ENCODE measurements around the gene SLC9C1.

Gene SLC9C1

DNA sequence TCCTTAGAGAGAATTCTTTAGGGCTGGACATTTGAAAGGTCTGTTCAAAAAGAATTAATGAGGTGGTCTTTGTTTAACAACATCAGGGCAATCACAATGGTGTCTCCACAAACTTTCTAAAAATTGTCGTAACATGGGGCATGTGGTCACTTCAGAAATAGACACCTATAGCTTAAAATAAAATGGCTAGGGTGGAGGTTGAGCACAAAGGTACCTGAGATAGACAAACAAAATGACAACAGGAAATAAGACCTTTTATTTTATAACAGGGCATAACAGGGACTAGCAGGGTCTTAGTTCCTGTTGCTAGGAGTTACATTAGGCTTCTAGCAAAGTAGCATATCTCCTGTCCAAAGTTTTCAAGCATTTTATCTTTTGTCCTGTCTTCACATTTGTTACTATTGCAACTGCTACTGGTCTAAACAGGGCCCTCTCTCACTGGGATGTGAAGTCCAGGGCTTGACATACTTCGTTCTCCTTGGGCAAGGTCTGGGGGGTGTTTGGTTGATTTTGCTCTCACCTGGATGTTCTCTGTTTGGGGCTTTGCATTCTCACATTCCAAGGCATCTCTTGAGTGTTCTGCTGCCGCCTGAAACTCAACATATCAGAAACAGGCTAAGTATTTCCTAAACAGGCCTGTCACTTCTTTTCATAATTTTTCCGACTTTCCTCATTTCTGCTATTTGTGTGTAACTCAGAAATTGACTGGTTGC lies 163.9 kb downstream of the SLC9C1 start:
- no peak for FAIRE-seq

- no peak for FAIRE-seq
These were observed 164.9 kb downstream of the SLC9C1 start for GRCh38 chr3:112128843-112129727.

- no peak for FAIRE-seq
These were observed 166.2 kb downstream of the SLC9C1 start for GRCh38 chr3:112127522-112128494.

DNA sequence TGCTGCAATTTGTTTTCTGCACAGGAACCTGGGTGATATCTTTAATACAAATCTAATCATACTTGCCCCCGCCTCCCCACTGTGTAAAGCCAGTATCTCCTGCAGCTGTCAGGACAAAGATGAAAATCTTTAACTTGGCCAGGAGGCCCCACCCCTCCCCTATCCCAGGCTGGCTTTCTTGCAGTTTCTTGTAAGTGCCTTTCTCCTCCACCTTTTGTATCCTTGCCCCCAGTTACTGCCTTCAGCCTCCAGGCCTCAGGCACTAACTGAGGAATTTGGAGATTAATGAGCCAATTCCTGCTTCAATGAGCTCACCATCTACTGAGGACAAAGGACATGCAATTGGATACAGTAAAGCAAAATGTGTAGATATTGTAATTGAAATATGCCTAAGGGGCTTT lies 167.5 kb downstream of the SLC9C1 start:
- no peak for FAIRE-seq

- no peak for FAIRE-seq
These were observed 169.0 kb downstream of the SLC9C1 start for GRCh38 chr3:112124907-112125607.

GRCh38 chr3:112123548-112123947 lies 170.5 kb downstream of the SLC9C1 start:
- no peak for FAIRE-seq

DNA sequence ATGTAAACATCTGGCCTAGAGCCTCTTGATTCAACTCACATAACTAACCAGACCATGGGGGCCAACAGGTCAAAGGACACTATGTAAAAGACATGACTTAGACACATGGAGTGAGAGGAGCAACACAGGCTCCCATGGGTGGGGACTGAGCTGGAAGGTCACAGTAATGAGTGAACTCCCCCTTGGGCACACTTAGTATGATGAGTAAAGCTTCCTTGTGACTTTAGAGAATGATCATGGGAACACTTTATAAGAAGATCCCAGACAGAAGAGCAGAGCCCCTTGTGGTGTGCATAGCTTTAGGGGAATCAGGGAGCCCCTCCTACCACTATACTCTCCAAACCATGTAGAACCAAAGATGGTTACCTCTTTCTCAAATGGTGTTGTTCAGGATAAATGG lies 171.1 kb downstream of the SLC9C1 start:
- no peak for FAIRE-seq

DNA sequence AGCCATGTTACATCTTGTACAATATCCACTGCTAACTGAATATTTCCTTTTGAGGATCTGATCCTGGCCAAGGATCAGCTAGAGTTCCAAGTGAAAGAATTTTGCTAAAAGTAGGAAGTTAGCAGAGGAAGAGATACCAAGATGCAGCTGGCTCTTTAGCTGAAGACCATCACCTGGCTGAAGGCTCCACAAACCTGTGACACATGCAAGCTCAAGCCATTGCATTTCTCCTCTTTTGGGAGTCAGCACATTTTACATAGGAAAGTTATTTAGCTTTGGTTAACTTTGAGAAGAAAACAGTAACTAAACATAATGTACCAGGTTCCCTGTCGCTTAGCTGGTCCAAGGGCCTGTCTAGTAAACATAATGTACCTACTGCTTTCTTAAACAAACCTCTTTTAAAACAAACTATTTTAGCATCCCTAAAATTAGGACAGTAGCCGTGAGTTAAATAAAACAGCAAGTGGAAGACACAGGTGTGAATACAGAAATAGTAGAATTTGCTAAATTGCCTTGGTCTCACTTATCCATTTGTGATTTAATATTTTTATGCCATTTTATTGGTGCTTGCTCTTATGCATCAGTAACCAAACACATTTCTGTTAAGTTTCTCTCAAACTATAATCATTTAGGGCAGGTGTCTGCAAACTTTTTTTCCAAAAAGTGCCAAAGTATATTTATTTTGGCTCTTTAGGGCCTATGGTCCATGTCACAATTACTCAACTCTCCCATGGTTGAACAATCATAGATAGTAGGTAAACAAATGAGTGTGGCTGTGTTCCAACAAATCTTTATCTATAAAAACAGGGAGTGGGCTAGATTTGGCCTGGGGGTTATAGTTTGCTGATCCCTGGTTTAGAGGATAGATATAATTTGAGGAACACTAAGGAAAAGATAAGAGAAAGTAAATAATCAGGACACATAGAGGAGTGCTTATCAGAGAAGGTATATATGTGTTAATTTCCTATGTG lies 172.2 kb downstream of the SLC9C1 start:
- no peak for FAIRE-seq

GRCh38 chr3:112119962-112120836 lies 173.8 kb downstream of the SLC9C1 start:
- FAIRE-seq = no peak

DNA sequence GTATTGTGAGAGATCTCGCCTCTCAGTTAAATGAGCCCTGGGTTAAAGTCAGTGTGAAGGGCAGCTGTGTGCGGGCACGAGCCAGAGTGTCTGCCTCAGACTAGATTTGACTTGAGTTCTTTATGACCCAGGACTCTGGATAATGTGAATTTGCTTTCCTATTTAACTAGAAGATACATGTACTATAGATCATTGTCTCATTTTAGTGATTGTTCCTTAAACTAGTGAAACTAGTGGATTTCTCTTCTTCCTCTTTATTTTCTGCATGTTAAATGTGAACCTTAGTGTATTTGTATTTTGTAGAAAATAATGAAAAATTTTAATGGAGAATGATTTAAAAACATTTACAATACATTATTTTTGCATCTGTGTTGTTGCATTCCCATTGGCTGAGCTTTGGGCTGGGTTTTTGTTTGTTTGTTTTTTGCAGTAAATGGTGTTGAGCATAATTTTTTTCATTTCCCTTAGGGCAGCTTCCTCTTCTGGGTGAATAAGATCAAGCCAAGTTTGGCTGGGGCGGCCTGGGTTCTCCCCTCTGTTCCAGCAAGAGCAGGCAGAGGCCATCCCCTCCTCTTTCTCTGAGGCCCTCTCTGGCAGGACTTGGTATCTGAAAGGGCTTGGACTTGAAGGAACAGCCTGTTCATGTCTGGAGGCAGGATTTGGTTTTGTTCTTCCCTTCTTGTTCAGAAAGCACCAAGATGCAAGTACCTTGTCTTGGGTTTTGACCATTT lies 176.0 kb downstream of the SLC9C1 start:
- FAIRE-seq = no peak

GRCh38 chr3:112117415-112117814 lies 176.6 kb downstream of the SLC9C1 start:
- no peak for FAIRE-seq

DNA sequence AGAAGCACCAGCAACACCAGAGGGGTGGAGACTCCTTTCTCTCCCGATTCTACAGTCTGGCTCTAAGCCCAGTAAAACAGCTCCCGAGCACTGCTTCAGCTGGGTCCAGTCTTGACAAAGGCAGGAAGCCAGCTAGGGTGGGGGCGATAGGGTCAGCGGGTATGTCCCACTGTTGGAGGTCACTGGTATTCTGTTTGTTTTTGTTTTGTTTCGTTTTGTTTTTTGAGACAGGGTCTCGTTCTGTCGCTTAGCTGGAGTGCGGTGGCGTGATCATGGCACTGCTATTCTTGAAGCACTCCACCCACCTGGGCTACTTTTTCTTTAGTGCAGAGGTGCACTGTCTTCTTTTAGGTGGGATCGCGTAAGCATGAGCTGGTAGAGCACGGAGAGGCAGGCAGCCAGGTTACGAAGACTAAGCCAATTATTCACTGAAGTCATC lies 177.2 kb downstream of the SLC9C1 start:
- no peak for FAIRE-seq

DNA sequence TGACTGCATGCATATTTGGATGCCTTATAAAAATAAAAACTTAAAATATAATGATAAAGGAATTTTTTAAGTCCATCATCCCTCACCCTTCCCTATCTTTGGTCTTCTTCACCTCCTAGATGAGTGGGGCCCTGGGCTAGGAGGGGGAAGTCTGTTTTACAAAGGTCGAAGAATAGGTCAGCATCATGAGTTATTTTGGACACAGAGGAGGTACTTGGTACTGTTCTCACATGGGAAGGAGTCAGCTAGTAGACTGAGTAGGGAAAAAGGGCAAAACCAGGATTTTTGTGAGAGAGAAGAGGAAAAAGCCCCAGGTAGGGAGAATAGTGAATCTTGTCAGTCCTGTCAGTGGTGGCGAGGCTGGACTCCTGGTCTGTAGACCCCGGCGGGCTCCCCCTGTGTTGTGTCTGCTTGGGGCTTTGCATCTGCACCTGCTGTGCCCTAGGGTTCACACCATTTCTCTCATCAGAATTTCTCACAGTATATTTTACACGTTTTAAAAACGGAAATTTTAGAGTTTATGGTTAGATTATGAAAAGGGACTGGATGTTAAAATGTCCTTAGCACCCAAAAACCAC lies 178.1 kb downstream of the SLC9C1 start:
- no peak for FAIRE-seq

- FAIRE-seq = no peak
These were observed 178.8 kb downstream of the SLC9C1 start for GRCh38 chr3:112115161-112115739.

DNA sequence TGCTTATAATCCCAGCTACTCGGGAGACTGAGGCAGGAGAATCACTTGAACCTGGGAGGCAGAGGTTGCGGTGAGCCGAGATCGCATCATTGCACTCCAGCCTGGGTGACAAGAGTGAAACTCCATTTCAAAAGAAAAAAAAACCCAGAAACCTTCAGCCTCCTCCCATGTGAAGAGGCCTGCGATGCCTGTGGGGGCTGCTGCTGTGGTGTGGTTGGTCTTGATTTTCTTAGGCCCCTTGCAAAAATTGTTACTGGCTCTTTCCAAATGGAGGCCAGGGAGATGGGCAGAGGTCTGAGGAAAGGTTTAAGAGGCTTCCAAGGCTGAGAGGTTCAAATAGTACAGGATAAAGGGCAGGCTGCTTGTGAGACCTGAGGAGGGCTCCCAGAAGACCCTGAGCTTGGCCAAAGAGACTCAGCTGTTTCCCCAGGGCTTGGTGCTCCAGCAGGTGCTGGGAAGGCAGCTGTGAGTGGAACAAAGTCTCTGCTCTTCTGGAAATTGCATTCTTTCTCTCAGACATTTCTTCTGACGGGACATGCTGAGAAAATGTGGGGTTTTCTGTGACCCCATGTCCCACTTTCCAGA lies 179.3 kb downstream of the SLC9C1 start:
- no peak for FAIRE-seq

DNA sequence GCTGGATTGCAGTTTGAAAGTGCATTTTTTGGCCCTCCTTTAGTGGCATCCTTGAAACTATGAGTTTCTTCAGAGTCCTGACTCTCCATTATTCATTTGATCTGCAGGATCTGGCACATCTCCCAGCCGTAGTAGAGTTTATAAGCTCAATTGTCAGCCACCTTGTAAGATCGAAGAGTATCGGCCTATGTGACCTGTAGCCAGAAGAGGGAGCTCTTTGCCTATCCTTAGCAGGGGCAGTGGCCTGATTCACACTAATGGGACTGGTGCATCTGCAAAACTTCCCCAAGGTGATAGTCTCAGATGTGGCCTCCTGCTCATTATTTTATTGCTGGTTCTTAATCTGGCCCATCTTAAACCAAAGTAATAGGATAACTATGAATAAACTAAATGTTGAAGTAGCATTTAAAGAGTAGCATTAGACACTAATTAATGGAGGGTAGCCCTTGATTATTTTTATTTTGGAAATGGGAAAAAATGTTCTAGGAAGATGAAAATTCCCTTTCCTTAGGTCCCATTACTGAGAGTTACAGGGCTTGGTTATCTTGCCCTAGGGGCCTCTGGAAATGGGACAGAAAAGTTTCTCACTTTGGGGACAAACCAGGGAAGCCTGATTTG lies 182.1 kb downstream of the SLC9C1 start:
- FAIRE-seq = no peak

DNA sequence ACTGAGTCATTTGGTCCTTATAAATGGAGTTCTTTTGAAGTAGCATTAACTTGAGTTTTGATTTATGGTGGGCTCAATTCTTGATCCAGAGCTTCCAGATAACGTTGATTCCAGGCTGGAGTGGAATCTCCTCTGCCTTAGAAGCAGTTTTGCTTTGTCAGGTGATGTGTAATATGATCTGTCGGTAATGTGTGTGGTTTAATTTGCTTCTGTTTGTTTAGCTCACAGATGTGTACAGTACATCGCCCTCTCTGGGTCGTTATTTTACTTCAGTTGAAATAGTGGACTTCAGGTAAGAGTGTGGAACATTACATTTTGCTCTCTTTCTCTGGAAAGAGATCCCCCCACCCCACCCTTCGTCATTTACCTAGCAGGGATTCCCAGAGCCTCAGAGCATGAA lies 184.7 kb downstream of the SLC9C1 start:
- FAIRE-seq = no peak

DNA sequence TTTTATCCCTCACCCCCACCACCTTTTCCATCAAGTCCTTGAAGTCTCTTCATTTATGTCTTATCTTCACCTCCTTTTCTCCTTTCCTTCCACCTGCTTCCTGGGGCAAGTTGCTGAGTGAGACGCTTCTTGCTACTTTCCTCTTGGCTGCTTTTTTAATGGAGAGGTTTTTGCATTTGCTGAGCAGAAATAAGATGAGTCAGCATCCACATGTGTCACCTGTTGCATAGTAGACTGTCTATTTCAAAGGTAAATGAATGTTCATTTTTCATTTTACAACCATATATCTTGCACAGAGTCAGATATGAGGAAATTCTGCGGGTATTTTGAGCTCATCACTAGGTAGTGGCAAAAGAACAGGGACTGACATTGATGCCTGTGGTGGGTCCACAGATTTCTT lies 189.2 kb downstream of the SLC9C1 start:
- FAIRE-seq = no peak
